Stimulated activated CD8-positive, alpha-beta memory T cell treated with anti-CD3 and anti-CD28 coated beads, Interleukin-7, amount 100 ng/mL, for 4 hours (primary cell): ENCODE results near the gene ALDH4A1.
A peak's percentile ranks its signal among the peaks of the same experiment; 100 is the strongest.
"Not testable (repeated sequence)": the region's sequence is repeated elsewhere in the genome, so short reads cannot be mapped to it uniquely, and the experiment has no call there.

ENCODE experiments used
- DNase-seq, 2 donors: peaks; one replicate each; pipeline ENCODE4 v3.0.0-alpha.2; 2020; ENCODE audit warnings: low read depth in 2 of 2

Gene ALDH4A1

GRCh38 chr1:18878538-18879214, 23.7 kb downstream of the ALDH4A1 start:
- DNase-seq: no peak

GRCh38 chr1:18877282-18877681, 25.1 kb downstream of the ALDH4A1 start:
- no peak for DNase-seq

GRCh38 chr1:18876210-18876609, 26.1 kb downstream of the ALDH4A1 start:
- no peak for DNase-seq

GRCh38 chr1:18875796-18876128, 26.6 kb downstream of the ALDH4A1 start:
- DNase-seq: no peak

- DNase-seq: peak; percentile 21 to 36
Observed at GRCh38 chr1:18875107-18875795, 27.1 kb downstream of the ALDH4A1 start.

- DNase-seq: no peak
Observed at GRCh38 chr1:18874600-18874999, 27.8 kb downstream of the ALDH4A1 start.

- no peak for DNase-seq
Observed at GRCh38 chr1:18874036-18874435, 28.3 kb downstream of the ALDH4A1 start.

GRCh38 chr1:18872071-18872611, 30.2 kb downstream of the ALDH4A1 start:
- no peak for DNase-seq

- DNase-seq: no peak
Observed at GRCh38 chr1:18871401-18872070, 30.8 kb downstream of the ALDH4A1 start.

GRCh38 chr1:18870957-18871356, 31.4 kb downstream of the ALDH4A1 start:
- no peak for DNase-seq

- not testable (repeated sequence) for DNase-seq
Observed at GRCh38 chr1:18870595-18870865, 31.8 kb downstream of the ALDH4A1 start.

- no peak for DNase-seq
Observed at GRCh38 chr1:18869847-18870594, 32.3 kb downstream of the ALDH4A1 start.

- no peak for DNase-seq
Observed at GRCh38 chr1:18868801-18869424, 33.4 kb downstream of the ALDH4A1 start.

- DNase-seq: no peak
Observed at GRCh38 chr1:18868354-18868753, 34.0 kb downstream of the ALDH4A1 start.

- DNase-seq: no peak
Observed at GRCh38 chr1:18866846-18867245, 35.5 kb downstream of the ALDH4A1 start.

- DNase-seq: no peak
Observed at GRCh38 chr1:18866314-18866713, 36.0 kb downstream of the ALDH4A1 start.

- DNase-seq: no peak
Observed at GRCh38 chr1:18865176-18865575, 37.2 kb downstream of the ALDH4A1 start.

- DNase-seq: no peak
Observed at GRCh38 chr1:18861590-18861989, 40.8 kb downstream of the ALDH4A1 start.

- DNase-seq: no peak
Observed at GRCh38 chr1:18861082-18861481, 41.3 kb downstream of the ALDH4A1 start.

GRCh38 chr1:18859560-18859959, 42.8 kb downstream of the ALDH4A1 start, which contains the start of gene TAS1R2:
TAS1R2 (minus strand) TSS chr1:18859660; CDS start chr1:18859660, 0 bp downstream.
- DNase-seq: no peak

- DNase-seq: no peak
Observed at GRCh38 chr1:18858070-18858688, 44.2 kb downstream of the ALDH4A1 start.
